NCI-H1694 (cell line): ENCODE data around the gene DYTN.

Experiments
- DNase-seq: peaks from one replicate; lab custom pipeline; 2025; lab: John Stamatoyannopoulos, UW

DYTN gene

GRCh38 chr2:206611736-206612135, 106.5 kb downstream of the DYTN start:
- DNase-seq, result no peak

DNA sequence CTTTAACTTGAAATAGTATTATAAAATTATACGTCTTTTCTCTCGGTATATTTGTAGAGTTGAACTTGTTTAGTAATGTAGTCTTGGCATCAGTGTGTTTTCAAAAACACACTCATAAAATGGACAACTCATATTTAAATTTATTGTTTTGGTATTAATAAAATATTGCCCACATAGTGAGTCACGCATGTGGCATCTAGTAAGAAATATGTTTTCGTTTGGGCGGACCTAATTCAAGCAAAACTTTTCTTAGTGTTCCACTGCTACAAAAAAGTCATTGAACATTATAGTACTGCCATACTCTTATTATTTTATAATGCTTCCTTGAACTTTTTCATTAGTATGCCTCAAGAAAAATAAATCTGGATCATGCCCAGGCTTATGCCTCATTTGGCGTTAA, 107.0 kb downstream of the DYTN start:
- DNase-seq, result no peak

GRCh38 chr2:206610451-206610850, 107.7 kb downstream of the DYTN start:
- DNase-seq, result no peak

GRCh38 chr2:206603243-206603642, 115.0 kb downstream of the DYTN start:
- no peak for DNase-seq
